IPS-20b (cell line): ENCODE measurements around the gene UBE2S.
"Not testable (repeated sequence)": the region's sequence is repeated elsewhere in the genome, so short reads cannot be mapped to it uniquely, and the experiment has no call there.

Source experiments
- H3K27ac ChIP-seq: one replicate; pipeline ENCODE4 v1.5.1; 2013; ENCODE audit warnings: low read length
- H3K27me3 ChIP-seq: 2 replicates; pipeline ENCODE4 v1.6.1; 2013; ENCODE audit warnings: mild to moderate bottlenecking, low read length, inconsistent platforms; ENCODE audit not compliant: insufficient read depth
- H3K36me3 ChIP-seq: 2 replicates; pipeline ENCODE4 v1.6.1; 2013; ENCODE audit warnings: low read depth, mild to moderate bottlenecking, inconsistent platforms, low read length, moderate library complexity; ENCODE audit not compliant: insufficient read depth
- H3K4me1 ChIP-seq: 2 replicates; pipeline ENCODE4 v1.6.1; 2013; ENCODE audit warnings: mild to moderate bottlenecking, control low read depth, inconsistent platforms, low read length, moderate library complexity; ENCODE audit not compliant: insufficient read depth
- H3K4me3 ChIP-seq: 2 replicates; pipeline ENCODE4 v1.5.1; 2013; ENCODE audit warnings: mild to moderate bottlenecking, low read length, inconsistent platforms
- H3K9ac ChIP-seq: 2 replicates; pipeline ENCODE4 v1.6.1; 2013; ENCODE audit warnings: low read depth, mild to moderate bottlenecking, inconsistent platforms, low read length, moderate library complexity
- H3K9me3 ChIP-seq: 2 replicates; pipeline ENCODE4 v1.6.1; 2013; ENCODE audit warnings: mild to moderate bottlenecking, low read depth, low read length, inconsistent platforms; ENCODE audit not compliant: insufficient read depth

UBE2S gene

DNA sequence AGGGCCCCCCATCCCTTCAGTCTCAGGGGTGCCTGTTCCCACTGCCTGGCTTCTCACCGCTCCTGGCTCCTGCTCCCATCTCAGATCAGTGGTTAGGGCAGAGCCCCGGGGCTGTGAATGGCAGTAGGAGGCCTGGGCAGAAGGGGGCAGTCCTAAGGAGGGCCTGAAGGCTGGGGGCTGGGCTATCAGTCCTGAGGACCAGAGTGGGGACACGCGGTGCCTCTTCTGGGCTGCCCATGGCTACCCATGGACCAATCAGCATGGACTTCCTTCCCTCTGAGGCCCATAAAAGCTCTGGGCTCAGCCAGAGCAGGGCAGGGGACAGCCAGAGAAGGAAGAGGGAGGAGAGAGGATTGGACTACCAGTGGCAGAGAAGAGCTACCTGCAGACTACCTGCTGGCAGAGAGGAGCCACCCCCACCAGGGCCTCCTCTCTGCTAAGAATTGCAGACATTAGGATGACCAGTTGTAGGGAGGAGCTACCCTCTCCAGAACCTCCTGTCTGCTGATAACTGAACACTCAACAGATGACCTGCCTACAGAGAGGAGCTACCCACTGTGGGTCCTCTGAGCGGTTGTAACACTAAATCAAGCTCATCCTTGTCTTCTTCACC, 12.1 kb upstream of the UBE2S start:
- Histone ChIP-seq H3K9me3 (no peaks in the 10 kb centered on the region), H3K4me3 (no peak overlapping the region), H3K27me3 (peaks cover 5% of the 10 kb centered on the region), H3K36me3 (no peaks in the 10 kb centered on the region), H3K27ac (no peak overlapping the region), H3K9ac (no peak overlapping the region), H3K4me1 (no peaks in the 10 kb centered on the region)

DNA sequence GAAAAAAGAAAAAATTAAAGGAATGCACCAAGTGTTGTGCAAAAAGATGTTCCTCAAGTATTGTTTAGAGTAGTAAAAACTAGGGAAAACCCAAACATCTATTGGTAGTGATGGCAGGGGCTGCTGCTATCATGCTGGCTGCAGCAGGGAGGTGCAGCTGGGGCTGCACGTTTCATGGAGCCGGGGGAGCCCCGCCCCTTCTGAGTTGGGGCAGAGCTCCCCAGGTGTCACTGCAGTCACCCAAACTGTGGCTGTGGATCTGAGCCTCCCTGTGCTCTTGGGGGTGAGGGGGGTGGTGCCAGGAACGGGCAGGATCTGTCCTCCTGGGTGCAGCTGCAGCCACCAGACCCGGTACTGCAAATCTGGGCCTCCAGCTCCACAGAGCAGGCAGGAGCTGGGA, 11.5 kb upstream of the UBE2S start:
- Histone ChIP-seq H3K27ac (no peak overlapping the region), H3K36me3 (no peaks in the 10 kb centered on the region), H3K9me3 (no peaks in the 10 kb centered on the region), H3K4me3 (no peak overlapping the region), H3K4me1 (no peaks in the 10 kb centered on the region), H3K9ac (no peak overlapping the region), H3K27me3 (peaks cover 5% of the 10 kb centered on the region)

DNA sequence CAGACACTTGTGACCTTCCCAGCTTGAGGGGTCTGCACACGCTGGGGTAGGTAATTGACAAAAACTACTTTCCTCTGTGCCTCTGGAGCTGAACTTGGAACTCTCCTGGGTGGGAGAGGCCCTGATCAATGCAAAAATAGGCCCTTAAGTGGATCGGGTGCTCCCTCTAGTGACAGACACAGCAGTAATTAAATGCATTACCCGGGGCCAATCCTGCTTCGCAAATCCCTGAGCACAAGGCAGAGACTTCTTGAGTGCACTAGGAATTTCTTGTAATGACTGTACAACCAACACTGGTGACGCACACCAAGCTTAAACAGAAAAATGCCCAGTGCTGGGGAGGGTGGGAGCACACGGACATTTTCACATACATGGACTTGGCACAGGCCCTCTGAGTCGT, 10.6 kb upstream of the UBE2S start:
- Histone ChIP-seq H3K27ac (no peak overlapping the region), H3K36me3 (no peaks in the 10 kb centered on the region), H3K27me3 (peaks cover 5% of the 10 kb centered on the region), H3K4me1 (no peaks in the 10 kb centered on the region), H3K4me3 (no peak overlapping the region), H3K9ac (no peak overlapping the region), H3K9me3 (no peaks in the 10 kb centered on the region)

DNA sequence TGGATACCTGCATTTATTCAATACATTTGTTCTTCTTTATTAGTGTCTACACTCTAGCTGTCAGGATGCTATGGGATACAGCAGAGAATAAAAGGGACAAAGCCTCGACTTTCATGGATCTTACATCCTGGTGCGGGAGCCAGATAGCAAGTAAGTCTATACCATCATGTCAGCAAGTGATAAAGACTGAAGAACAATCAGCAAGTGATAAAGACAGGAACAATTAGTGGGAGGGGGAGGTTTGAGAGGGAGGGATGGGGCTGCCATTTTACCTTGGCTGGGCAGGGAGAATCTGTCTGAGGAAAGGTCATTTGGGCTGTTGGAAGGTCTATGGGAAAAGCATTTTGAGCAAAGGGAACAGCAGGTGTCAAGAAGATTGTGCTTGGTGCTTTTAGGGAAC, 2.6 kb upstream of the UBE2S start:
- Histone ChIP-seq H3K4me3 (no peak overlapping the region), H3K36me3 (peaks cover 18% of the 10 kb centered on the region), H3K9me3 (no peaks in the 10 kb centered on the region; the same call in 1 of the 2 replicates), H3K27me3 (0 out of 2 replicates have a peak, but pooled peaks cover 19% of the 10 kb centered on the region), H3K9ac (no peak overlapping the region), H3K4me1 (peaks cover 9% of the 10 kb centered on the region), H3K27ac (no peak overlapping the region)

DNA sequence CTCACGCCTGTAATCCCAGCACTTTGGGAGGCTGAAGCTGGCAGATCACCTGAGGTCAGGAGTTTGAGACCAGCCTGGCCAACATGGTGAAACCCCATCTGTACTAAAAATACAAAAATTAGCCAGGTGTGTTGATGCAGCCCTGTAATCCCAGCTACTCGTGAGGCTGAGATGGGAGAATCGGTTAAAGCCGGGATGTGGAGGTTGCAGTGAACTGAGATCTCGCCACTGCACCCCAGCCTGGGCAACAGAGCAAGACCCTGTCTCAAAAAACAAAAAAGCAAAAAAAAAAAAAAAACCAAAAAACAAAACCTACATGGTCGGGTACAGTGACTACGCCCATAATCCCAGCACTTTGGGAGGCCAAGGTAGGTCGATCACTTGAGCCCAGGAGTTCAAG, 1.6 kb upstream of the UBE2S start:
- 0 out of 2 replicates have a peak, but pooled peaks cover 19% of the 10 kb centered on the region for H3K27me3 ChIP-seq
- H3K4me1 ChIP-seq, H3K9me3 ChIP-seq, H3K9ac ChIP-seq, H3K4me3 ChIP-seq, H3K27ac ChIP-seq: not testable (repeated sequence)
- H3K36me3 ChIP-seq, result peaks cover 26% of the 10 kb centered on the region

DNA sequence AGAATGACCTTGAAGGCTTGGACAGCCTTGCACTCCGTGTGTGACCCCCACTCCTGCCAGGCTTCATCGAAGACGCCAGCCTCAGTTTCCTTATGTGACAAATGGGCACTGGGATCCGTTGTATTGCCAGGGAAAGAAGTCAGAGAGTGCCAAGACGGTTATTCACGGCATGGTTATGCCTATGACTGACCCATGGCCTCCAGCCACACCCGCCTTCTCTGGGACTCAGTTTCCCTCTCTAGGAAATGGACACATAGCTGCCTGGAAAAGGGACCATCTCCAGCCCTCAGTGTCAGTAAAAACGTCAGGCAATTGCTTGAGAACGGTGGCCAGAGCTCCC, 915 bp upstream of the UBE2S start:
- H3K27me3 ChIP-seq, result 0 out of 2 replicates have a peak, but pooled peaks cover 19% of the 10 kb centered on the region
- H3K4me3 ChIP-seq, result peak overlapping the region; percentile 59
- peaks cover 32% of the 10 kb centered on the region for H3K36me3 ChIP-seq
- H3K4me1 ChIP-seq, result peaks cover 9% of the 10 kb centered on the region
- H3K9me3 ChIP-seq, result no peaks in the 10 kb centered on the region; the same call in 1 of the 2 replicates
- H3K9ac ChIP-seq, result peak overlapping the region; percentile 82; the same call in 1 of the 2 replicates
- peak overlapping the region; percentile 97 for H3K27ac ChIP-seq

DNA sequence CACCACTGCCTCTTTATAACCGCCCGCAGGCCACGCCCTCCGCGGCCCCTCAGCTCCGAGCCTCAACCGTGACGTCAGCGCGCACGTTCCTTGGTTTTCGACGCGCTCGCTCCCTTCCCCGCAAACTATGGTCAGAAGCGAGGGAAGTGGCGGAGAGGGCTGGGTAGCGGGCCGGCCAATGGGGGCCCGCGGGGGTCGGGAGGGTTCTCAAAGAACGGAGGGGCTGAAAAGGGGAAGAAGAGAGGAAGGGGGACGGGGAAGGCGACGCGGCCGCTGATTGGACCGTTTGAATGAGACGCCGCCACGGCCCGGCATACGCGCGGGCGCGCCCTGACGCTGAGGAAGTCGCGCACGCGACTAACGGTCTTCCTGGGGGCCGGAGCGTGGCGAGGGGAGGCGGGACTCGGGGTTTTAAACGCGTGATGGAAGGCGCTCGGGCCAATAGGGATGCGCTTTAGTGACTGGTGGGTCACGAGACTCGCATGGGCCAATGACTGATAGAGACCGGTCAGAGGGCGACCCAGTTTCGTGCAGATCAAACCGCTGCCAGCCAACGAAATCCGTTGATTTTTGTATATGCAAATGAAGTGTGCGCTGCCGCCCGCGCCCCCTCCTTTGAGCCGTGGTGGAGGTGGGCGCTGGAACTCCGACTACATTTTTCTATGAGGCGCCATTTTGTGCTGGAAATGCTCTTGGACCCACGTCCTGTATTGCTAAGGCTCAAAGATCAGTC, 378 bp upstream of the UBE2S start:
- Histone ChIP-seq H3K9me3 (no peaks in the 10 kb centered on the region; the same call in 1 of the 2 replicates), H3K9ac (peak overlapping the region; percentile 96; the same call in 1 of the 2 replicates), H3K36me3 (peaks cover 37% of the 10 kb centered on the region), H3K4me1 (peaks cover 9% of the 10 kb centered on the region), H3K27ac (peak overlapping the region; percentile 97), H3K27me3 (0 out of 2 replicates have a peak, but pooled peaks cover 19% of the 10 kb centered on the region), H3K4me3 (peak overlapping the region; percentile 87)

DNA sequence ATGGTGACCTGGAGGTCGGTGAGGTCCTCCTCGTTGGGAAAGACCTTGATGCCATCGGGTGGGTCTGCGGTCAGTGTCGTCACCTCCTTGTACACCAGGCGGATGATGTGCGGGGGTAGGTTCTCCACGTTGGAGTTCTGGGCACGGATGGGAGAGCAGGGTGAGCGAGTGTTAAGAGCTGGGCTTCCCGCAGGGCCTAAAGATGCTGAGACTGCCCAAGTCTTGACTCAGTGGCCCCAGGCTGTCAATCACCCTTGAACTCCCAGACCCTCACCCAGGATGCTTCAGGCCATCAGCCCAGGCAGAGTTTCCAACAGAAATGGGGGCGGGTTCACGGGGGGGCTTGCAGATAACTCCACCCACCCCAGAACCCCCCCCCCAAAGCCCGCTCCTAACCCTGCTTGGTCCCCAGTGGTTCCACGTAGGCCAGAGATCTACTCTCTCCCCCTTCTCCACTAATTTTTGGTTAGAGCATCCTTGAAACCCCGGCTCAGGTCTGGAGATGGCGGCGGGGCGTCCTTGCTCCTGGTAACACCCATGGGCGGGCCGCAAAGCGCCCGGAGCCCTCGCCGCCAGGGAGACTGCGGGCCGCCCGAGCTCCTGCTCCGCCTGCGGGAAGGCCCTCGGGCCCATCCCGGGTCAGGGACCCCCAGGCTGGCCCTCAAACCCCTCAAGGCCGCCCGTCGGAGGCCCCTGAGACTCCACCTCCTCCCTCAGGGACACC, 600 bp downstream of the UBE2S start:
- Histone ChIP-seq H3K27ac (peak overlapping the region; percentile 62), H3K4me3 (peak overlapping the region; percentile 87), H3K4me1 (peaks cover 9% of the 10 kb centered on the region), H3K27me3 (0 out of 2 replicates have a peak, but pooled peaks cover 19% of the 10 kb centered on the region), H3K9me3 (no peaks in the 10 kb centered on the region; the same call in 1 of the 2 replicates), H3K9ac (peak overlapping the region; percentile 96), H3K36me3 (peaks cover 47% of the 10 kb centered on the region)

DNA sequence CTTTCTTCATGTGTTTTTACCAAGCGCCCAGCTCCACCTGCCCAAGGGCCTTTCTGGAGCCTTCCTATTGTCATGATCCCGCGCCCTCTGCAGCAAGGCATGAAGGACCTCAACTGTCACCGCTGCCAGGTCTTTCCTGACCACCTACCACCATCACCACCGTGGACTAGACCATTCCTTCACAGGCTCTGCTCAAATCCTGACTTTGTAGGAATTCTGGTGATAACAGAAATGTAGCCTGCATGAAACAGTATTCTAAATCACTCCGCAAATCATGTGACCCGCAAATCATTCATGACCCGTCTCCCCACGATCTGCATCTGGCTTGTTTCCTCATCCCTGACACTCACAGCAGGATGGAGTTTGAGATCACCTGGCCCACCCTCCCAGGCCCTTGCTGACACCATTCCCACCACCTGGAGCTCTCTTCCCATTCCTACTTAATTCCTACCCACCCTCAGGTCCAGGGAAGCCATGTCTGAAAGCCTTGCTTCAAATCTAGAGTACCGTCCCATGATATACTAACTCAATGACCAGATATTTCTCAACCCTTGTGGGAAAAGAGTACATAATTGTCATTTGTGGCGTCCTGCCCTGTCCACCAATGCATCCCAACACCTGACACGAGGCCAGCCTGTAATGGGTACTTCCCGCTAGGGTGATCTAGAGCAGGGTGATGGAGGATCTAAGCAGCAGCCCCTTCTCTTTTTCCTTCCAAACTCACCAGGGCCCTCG, 1.3 kb downstream of the UBE2S start:
- Histone ChIP-seq H3K4me1 (peaks cover 9% of the 10 kb centered on the region), H3K9me3 (no peaks in the 10 kb centered on the region; the same call in 1 of the 2 replicates), H3K9ac (peak overlapping the region; percentile 96), H3K36me3 (peaks cover 52% of the 10 kb centered on the region), H3K4me3 (peak overlapping the region; percentile 87), H3K27me3 (0 out of 2 replicates have a peak, but pooled peaks cover 17% of the 10 kb centered on the region), H3K27ac (no peak overlapping the region)

DNA sequence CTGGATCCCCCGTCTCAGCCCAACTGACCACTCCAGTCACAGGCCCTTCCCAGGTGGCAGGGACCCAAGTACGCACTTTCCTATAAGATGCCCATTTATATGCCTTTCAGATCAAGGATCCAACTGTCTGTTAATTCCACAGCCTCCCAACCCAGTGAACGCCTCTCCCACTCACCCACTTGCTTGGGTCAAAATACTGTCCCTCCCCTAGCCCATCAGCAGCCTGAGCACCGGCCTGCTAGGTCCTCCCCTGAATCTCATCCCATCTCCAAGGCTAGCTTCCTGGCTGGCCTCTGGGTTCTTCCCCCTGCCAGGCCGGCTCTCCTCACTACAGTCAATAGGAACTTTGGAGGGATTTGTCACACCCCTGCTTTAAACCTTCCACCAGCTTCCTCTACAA, 1.9 kb downstream of the UBE2S start:
- peak overlapping the region; percentile 96; the same call in 1 of the 2 replicates for H3K9ac ChIP-seq
- no peaks in the 10 kb centered on the region; the same call in 1 of the 2 replicates for H3K9me3 ChIP-seq
- H3K36me3 ChIP-seq, result peaks cover 59% of the 10 kb centered on the region
- H3K27me3 ChIP-seq, result 0 out of 2 replicates have a peak, but pooled peaks cover 12% of the 10 kb centered on the region
- H3K27ac ChIP-seq, result no peak overlapping the region
- peaks cover 9% of the 10 kb centered on the region for H3K4me1 ChIP-seq
- peak overlapping the region; percentile 87; the same call in 1 of the 2 replicates for H3K4me3 ChIP-seq

DNA sequence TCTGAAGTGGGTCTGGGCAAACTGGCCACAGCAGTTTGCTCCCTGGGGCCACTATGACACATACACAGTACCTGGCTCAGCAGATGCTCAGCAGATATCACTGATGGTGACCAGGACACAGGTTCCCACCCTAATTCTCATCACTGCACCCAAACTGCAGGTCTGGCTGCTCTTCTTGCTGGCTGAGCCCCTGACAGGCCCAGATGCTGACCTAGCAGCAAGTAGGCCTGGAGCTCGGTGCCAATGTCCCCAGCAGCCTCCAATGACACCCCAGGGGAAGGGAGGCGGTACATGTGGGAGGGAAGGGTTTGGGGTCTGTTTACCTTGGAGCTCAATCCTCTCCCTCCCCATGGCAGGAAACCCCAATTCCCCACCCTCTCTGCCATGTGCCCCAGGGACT, 5.1 kb downstream of the UBE2S start:
- H3K4me1 ChIP-seq, result peaks cover 9% of the 10 kb centered on the region
- no peak overlapping the region for H3K9ac ChIP-seq
- H3K27me3 ChIP-seq, result no peaks in the 10 kb centered on the region
- no peak overlapping the region for H3K4me3 ChIP-seq
- H3K9me3 ChIP-seq, result no peaks in the 10 kb centered on the region
- H3K36me3 ChIP-seq, result peaks cover 65% of the 10 kb centered on the region
- H3K27ac ChIP-seq, result no peak overlapping the region
